Measurements from ENCODE around the gene INSR. TPM values are rescaled to one million over a fixed set of nuclear protein-coding genes. Genes with fewer than 3 reads are reported as not detected.

The INSR gene
- total and polyA plus RNA-seq, 2 donors (not counting 3 experiments of a cell fraction or from before 2014, with no cell fraction given) = 4.9 to 19.5 TPM

GRCh38 chr19:7112675-7113074 lies 181.5 kb downstream of the INSR start:
- no peaks in the 10 kb centered on the region for H3K79me2 ChIP-seq (ENCODE audit: control insufficient read depth, insufficient read depth, low read length)
- H3K4me1 ChIP-seq (ENCODE audit: control insufficient read depth, extremely low read depth, insufficient read depth, low read length) = no peaks in the 10 kb centered on the region
- H3K27ac ChIP-seq (ENCODE audit: insufficient read depth, low read depth, low read length) = no peak overlapping the region
- no peaks in the 10 kb centered on the region for H3K9me1 ChIP-seq (replicated peaks; ENCODE audit: control insufficient read depth, extremely low read depth, insufficient read depth, low read length)
- H3K4me3 ChIP-seq (replicated peaks in 1 of 3; ENCODE audit: insufficient read depth in 1 of 3, low read depth in 1 of 3, low read length in 3 of 3) = no peak overlapping the region
- no peak overlapping the region for H3K4me2 ChIP-seq (ENCODE audit: insufficient read depth, low read length)
- TF ChIP-seq MAX (IDR thresholded peaks at IDR 0.05; ENCODE audit: insufficient read depth, insufficient read length) = no peak
- no peak for TF ChIP-seq CTCF (IDR thresholded peaks at IDR 0.05; ENCODE audit: extremely low read depth in 1 of 2, insufficient read depth in 1 of 2, low read depth in 1 of 2, low read length in 2 of 2)
- TF ChIP-seq POLR2A (IDR thresholded peaks at IDR 0.05; ENCODE audit: low read depth, low read length) = no peak
- no peak for DNase-seq (ENCODE audit: low read depth, low spot score)
- no peaks in the 10 kb centered on the region for H3K9me3 ChIP-seq (replicated peaks; ENCODE audit: control insufficient read depth, insufficient read depth, low read length)
- peaks cover 0 to 4% of the 10 kb centered on the region in 2 experiments for H3K36me3 ChIP-seq (ENCODE audit: control insufficient read depth in 2 of 2, extremely low read depth in 1 of 2, insufficient read depth in 2 of 2, low read length in 2 of 2)
- no peaks in the 10 kb centered on the region for H4K20me1 ChIP-seq (replicated peaks; ENCODE audit: control insufficient read depth, extremely low read depth, insufficient read depth, low read length)
- dilution Hi-C loops (cut with MboI; ENCODE audit: extremely low pct_ligation_motif_present, low sequenced_read_pairs) (no loop called here), intact Hi-C loops (cut with micrococcal nuclease) (no loop called here)
- no peak overlapping the region for H2AFZ ChIP-seq (ENCODE audit: low read depth, low read length)
- ChIA-PET POLR2A (no interaction called here), CTCF (interaction anchor here (1.0 to 1.8 kb wide), 2 partner anchors 10 to 170 kb away, joined by 3 to 6 read pairs; no protein-coding TSS in a partner anchor)
- no peak overlapping the region for H3K9ac ChIP-seq (replicated peaks; ENCODE audit: extremely low read depth, insufficient read depth, low read length)
- FAIRE-seq = no peak
- no TSS peak for BruUV-seq (replicated peaks)
- H3K27me3 ChIP-seq (ENCODE audit: control insufficient read depth in 2 of 2, insufficient read depth in 2 of 2, low read length in 2 of 2) = no peaks in the 10 kb centered on the region

- Histone ChIP-seq H2AFZ (ENCODE audit: low read depth, low read length) (no peak overlapping the region), H3K27me3 (ENCODE audit: control insufficient read depth in 2 of 2, insufficient read depth in 2 of 2, low read length in 2 of 2) (no peaks in the 10 kb centered on the region), H3K9me1 (replicated peaks; ENCODE audit: control insufficient read depth, extremely low read depth, insufficient read depth, low read length) (no peaks in the 10 kb centered on the region), H3K4me2 (ENCODE audit: insufficient read depth, low read length) (no peak overlapping the region), H3K4me3 (replicated peaks in 1 of 3; ENCODE audit: insufficient read depth in 1 of 3, low read depth in 1 of 3, low read length in 3 of 3) (no peak overlapping the region), H4K20me1 (replicated peaks; ENCODE audit: control insufficient read depth, extremely low read depth, insufficient read depth, low read length) (no peaks in the 10 kb centered on the region), H3K27ac (ENCODE audit: insufficient read depth, low read depth, low read length) (no peak overlapping the region), H3K79me2 (ENCODE audit: control insufficient read depth, insufficient read depth, low read length) (no peaks in the 10 kb centered on the region), H3K9me3 (replicated peaks; ENCODE audit: control insufficient read depth, insufficient read depth, low read length) (no peaks in the 10 kb centered on the region), H3K9ac (replicated peaks; ENCODE audit: extremely low read depth, insufficient read depth, low read length) (no peak overlapping the region), H3K36me3 (ENCODE audit: control insufficient read depth in 2 of 2, extremely low read depth in 1 of 2, insufficient read depth in 2 of 2, low read length in 2 of 2) (no peaks in the 10 kb centered on the region), H3K4me1 (ENCODE audit: control insufficient read depth, extremely low read depth, insufficient read depth, low read length) (no peaks in the 10 kb centered on the region)
- intact Hi-C loops (cut with micrococcal nuclease) (loop anchor here (10.0 kb wide), 1 partner anchor 455 kb away; no protein-coding TSS in a partner anchor), dilution Hi-C loops (cut with MboI; ENCODE audit: extremely low pct_ligation_motif_present, low sequenced_read_pairs) (no loop called here)
- TF ChIP-seq POLR2A (IDR thresholded peaks at IDR 0.05; ENCODE audit: low read depth, low read length) = no peak
- TF ChIP-seq POLR2AphosphoS5 (IDR thresholded peaks at IDR 0.05; ENCODE audit: insufficient read depth, low read depth, low read length) = no peak
- TF ChIP-seq GATA2 (IDR thresholded peaks at IDR 0.05; ENCODE audit: insufficient read depth, insufficient read length, low read depth, low read length) = no peak
- TF ChIP-seq CTCF (IDR thresholded peaks at IDR 0.05; ENCODE audit: extremely low read depth in 1 of 2, insufficient read depth in 1 of 2, low read depth in 1 of 2, low read length in 2 of 2) = no peak
- no peak for TF ChIP-seq MYC (IDR thresholded peaks at IDR 0.05; ENCODE audit: low read depth, low read length)
- TF ChIP-seq JUN (IDR thresholded peaks at IDR 0.05; ENCODE audit: borderline replicate concordance, insufficient read depth, insufficient read length, low read depth) = no peak
- TF ChIP-seq FOS (IDR thresholded peaks at IDR 0.05; ENCODE audit: borderline replicate concordance, insufficient read depth, low read length) = no peak
- TF ChIP-seq MAX (IDR thresholded peaks at IDR 0.05; ENCODE audit: insufficient read depth, insufficient read length) = no peak
- no peak for TF ChIP-seq EZH2 (IDR thresholded peaks at IDR 0.05; ENCODE audit: borderline replicate concordance, low read depth, low read length, severe bottlenecking)
- POLR2A ChIA-PET = no interaction called here
- DNase-seq (ENCODE audit: low read depth, low spot score) = no peak
- CTCF ChIA-PET = interaction anchor here (1.2 to 2.8 kb wide), 3 partner anchors 231 to 244 kb away, joined by 3 to 6 read pairs (median 5); no protein-coding TSS in a partner anchor
- BruUV-seq (replicated peaks) = no TSS peak
- FAIRE-seq = no peak
Observed at GRCh38 chr19:7109678-7110289, 184.4 kb downstream of the INSR start.

All from endothelial cell of umbilical vein (primary cell).